ENCODE results near the gene CCDC97. TPM values are rescaled to one million over a fixed set of nuclear protein-coding genes. Genes with fewer than 3 reads are reported as not detected.

Gene CCDC97
- polyA plus RNA-seq, 1 of the 3 experiments (the other 2 are of a cell fraction): 9.6 TPM

- Histone ChIP-seq H3K9ac (peak overlapping the region; percentile 93), H4K20me1 (ENCODE audit: insufficient read depth) (no peaks in the 10 kb centered on the region; the same call in 1 of the 2 replicates), H3K4me1 (ENCODE audit: control insufficient read depth in 1 of 2, insufficient read depth in 2 of 2, low read depth in 1 of 2, low read length in 1 of 2) (peaks cover 14 to 19% of the 10 kb centered on the region in 2 experiments; a peak in 3 of 4 replicates), H3K4me3 (ENCODE audit: low read depth in 2 of 2, low read length in 1 of 2) (peak overlapping the region; percentile 69 to 80), H3K9me3 (no peaks in the 10 kb centered on the region), H3F3A (replicated peaks; ENCODE audit: insufficient read depth) (peaks cover 85% of the 10 kb centered on the region), H3K4me2 (peak overlapping the region; percentile 96), H2AFZ (ENCODE audit: low read depth) (0 out of 2 replicates have a peak overlapping the region, but pooled peaks have one; percentile 53), H3K27ac (ENCODE audit: low read depth in 2 of 2, low read length in 1 of 2) (peak overlapping the region in 1 of 2 experiments; percentile 95; a peak in 2 of 4 replicates), H3K79me2 (ENCODE audit: insufficient read depth) (peaks cover 55% of the 10 kb centered on the region), H3K9me2 (no peaks in the 10 kb centered on the region), H3K36me3 (replicated peaks in 1 of 2; ENCODE audit: control insufficient read depth in 1 of 2, insufficient read depth in 2 of 2, low read length in 1 of 2) (peaks cover 28 to 49% of the 10 kb centered on the region in 2 experiments), H3K27me3 (ENCODE audit: insufficient read depth) (no peaks in the 10 kb centered on the region)
- TF ChIP-seq ELF1 (IDR thresholded peaks at IDR 0.05): no peak
- TF ChIP-seq NFIC (IDR thresholded peaks at IDR 0.05; ENCODE audit: borderline replicate concordance): no peak
- TF ChIP-seq JUND (IDR thresholded peaks at IDR 0.05): no peak
- TF ChIP-seq EZH2phosphoT487 (IDR thresholded peaks at IDR 0.05; ENCODE audit: borderline replicate concordance, low read depth): no peak
- TF ChIP-seq FOXJ3 (CRISPR knock-in tag; IDR thresholded peaks at IDR 0.05): no peak
- no peak for DNase-seq
- CTCF ChIA-PET: interaction anchor here (0.6 to 3.3 kb wide), 3 partner anchors 11 to 107 kb away, joined by 4 to 13 read pairs (median 5); no protein-coding TSS in a partner anchor
- whole genome bisulfite sequencing (ENCODE audit: low lambda C conversion rate): 61% methylated on average over 5 of the region's 5 CpGs
- POLR2A ChIA-PET: interaction anchor here (1.4 kb wide), 1 partner anchor 14 kb away, joined by 5 read pairs; no protein-coding TSS in a partner anchor
These were observed 1.1 kb downstream of the CCDC97 start for GRCh38 chr19:41311072-41311471.

GRCh38 chr19:41311613-41312012 lies 1.6 kb downstream of the CCDC97 start:
- H3K4me2 ChIP-seq: peak overlapping the region; percentile 96

GRCh38 chr19:41316306-41316920 lies 6.4 kb downstream of the CCDC97 start:
- ChIA-PET POLR2A (no interaction called here), CTCF (interaction anchor here (1.3 kb wide), 1 partner anchor 37 kb away, joined by 5 read pairs; no protein-coding TSS in a partner anchor)
- Histone ChIP-seq H3K79me2 (ENCODE audit: insufficient read depth) (peaks cover 67% of the 10 kb centered on the region), H3K4me3 (ENCODE audit: low read depth in 2 of 2, low read length in 1 of 2) (no peak overlapping the region), H3F3A (replicated peaks; ENCODE audit: insufficient read depth) (peaks cover 55% of the 10 kb centered on the region), H4K20me1 (ENCODE audit: insufficient read depth) (no peaks in the 10 kb centered on the region), H3K4me2 (no peak overlapping the region), H3K9me3 (no peaks in the 10 kb centered on the region), H3K27ac (ENCODE audit: low read depth in 2 of 2, low read length in 1 of 2) (no peak overlapping the region), H3K4me1 (ENCODE audit: control insufficient read depth in 1 of 2, insufficient read depth in 2 of 2, low read depth in 1 of 2, low read length in 1 of 2) (peaks cover 4 to 5% of the 10 kb centered on the region in 2 experiments; a peak in 2 of 4 replicates), H3K9ac (no peak overlapping the region), H2AFZ (ENCODE audit: low read depth) (no peak overlapping the region), H3K36me3 (replicated peaks in 1 of 2; ENCODE audit: control insufficient read depth in 1 of 2, insufficient read depth in 2 of 2, low read length in 1 of 2) (peaks cover 35 to 52% of the 10 kb centered on the region in 2 experiments), H3K27me3 (ENCODE audit: insufficient read depth) (no peaks in the 10 kb centered on the region), H3K9me2 (no peaks in the 10 kb centered on the region)
- no peak for DNase-seq
- 97% methylated on average over 18 of the region's 24 CpGs for WGBS (ENCODE audit: low lambda C conversion rate)
- TF ChIP-seq MXI1 (IDR thresholded peaks at IDR 0.05; ENCODE audit: low read depth, low read length) (no peak), EP300 (IDR thresholded peaks at IDR 0.05; ENCODE audit: borderline replicate concordance in 1 of 2, low read depth in 1 of 2, low read length in 1 of 2) (no peak), MEF2A (IDR thresholded peaks at IDR 0.05; ENCODE audit: borderline replicate concordance, low read depth) (no peak), POLR2AphosphoS5 (IDR thresholded peaks at IDR 0.05; ENCODE audit: low read depth, low read length) (no peak), RAD21 (IDR thresholded peaks at IDR 0.05; ENCODE audit: low read length) (no peak), FOXJ3 (CRISPR knock-in tag; IDR thresholded peaks at IDR 0.05) (no peak), ZBTB33 (IDR thresholded peaks at IDR 0.05; ENCODE audit: borderline replicate concordance, low read depth) (no peak), EZH2phosphoT487 (IDR thresholded peaks at IDR 0.05; ENCODE audit: borderline replicate concordance, low read depth) (no peak), RFX5 (IDR thresholded peaks at IDR 0.05; ENCODE audit: low read length) (no peak), CHD2 (IDR thresholded peaks at IDR 0.05; ENCODE audit: low read length, partially characterized antibody) (no peak), SIN3A (IDR thresholded peaks at IDR 0.05; ENCODE audit: borderline replicate concordance, low read depth, low read length) (no peak), GATA2 (CRISPR knock-in tag; IDR thresholded peaks at IDR 0.05) (no peak), NRF1 (IDR thresholded peaks at IDR 0.05; ENCODE audit: low read depth, low read length) (no peak)

More at GRCh38 chr19:41311613-41312012, 1.6 kb downstream of the CCDC97 start:
- Histone ChIP-seq H3K9ac (peak overlapping the region; percentile 93; the same call in 1 of the 2 replicates), H3K9me2 (no peaks in the 10 kb centered on the region), H3K9me3 (no peaks in the 10 kb centered on the region), H3K79me2 (ENCODE audit: insufficient read depth) (peaks cover 58% of the 10 kb centered on the region), H3K27me3 (ENCODE audit: insufficient read depth) (no peaks in the 10 kb centered on the region), H3K36me3 (replicated peaks in 1 of 2; ENCODE audit: control insufficient read depth in 1 of 2, insufficient read depth in 2 of 2, low read length in 1 of 2) (peaks cover 28 to 49% of the 10 kb centered on the region in 2 experiments), H3K4me1 (ENCODE audit: control insufficient read depth in 1 of 2, insufficient read depth in 2 of 2, low read depth in 1 of 2, low read length in 1 of 2) (peaks cover 14 to 19% of the 10 kb centered on the region in 2 experiments; a peak in 3 of 4 replicates), H3F3A (replicated peaks; ENCODE audit: insufficient read depth) (peaks cover 82% of the 10 kb centered on the region), H3K4me3 (ENCODE audit: low read depth in 2 of 2, low read length in 1 of 2) (peak overlapping the region in 1 of 2 experiments; percentile 80; a peak in 2 of 4 replicates), H3K27ac (ENCODE audit: low read depth in 2 of 2, low read length in 1 of 2) (peak overlapping the region in 1 of 2 experiments; percentile 95; a peak in 1 of 4 replicates), H4K20me1 (ENCODE audit: insufficient read depth) (no peaks in the 10 kb centered on the region; the same call in 1 of the 2 replicates), H2AFZ (ENCODE audit: low read depth) (no peak overlapping the region)
- CTCF ChIA-PET: interaction anchor here (0.6 to 1.7 kb wide), 2 partner anchors 10 to 108 kb away, joined by 4 to 5 read pairs; no protein-coding TSS in a partner anchor
- no peak for DNase-seq
- 93% methylated on average over 8 of the region's 8 CpGs for WGBS (ENCODE audit: low lambda C conversion rate)
- POLR2A ChIA-PET: no interaction called here
- no peak for TF ChIP-seq PBX3 (IDR thresholded peaks at IDR 0.05)

All from SK-N-SH (cell line).